Esophagus muscularis mucosa (tissue), 3 donors: ENCODE data around the gene DACT2.

Experiments
- POLR2A ChIP-seq: fragments of 450-650 bp; IDR thresholded peaks from one replicate; pipeline ENCODE4 v1.6.1; 2017; ENCODE audit warnings: antibody characterized with exemption, moderate library complexity, mild to moderate bottlenecking, low read depth
- TF ChIP-seq, protein P1 (sequence below), 3 experiments: fragments of 200-600 bp in 2 of 3; fragments of 450-650 bp in 1 of 3; sonication (generic) in 2 of 3; IDR thresholded peaks; one replicate each; pipeline ENCODE4 v1.5.1; 2017 to 2019; ENCODE audit warnings: antibody characterized with exemption in 3 of 3, mild to moderate bottlenecking in 2 of 3, moderate library complexity in 1 of 3

DNA sequence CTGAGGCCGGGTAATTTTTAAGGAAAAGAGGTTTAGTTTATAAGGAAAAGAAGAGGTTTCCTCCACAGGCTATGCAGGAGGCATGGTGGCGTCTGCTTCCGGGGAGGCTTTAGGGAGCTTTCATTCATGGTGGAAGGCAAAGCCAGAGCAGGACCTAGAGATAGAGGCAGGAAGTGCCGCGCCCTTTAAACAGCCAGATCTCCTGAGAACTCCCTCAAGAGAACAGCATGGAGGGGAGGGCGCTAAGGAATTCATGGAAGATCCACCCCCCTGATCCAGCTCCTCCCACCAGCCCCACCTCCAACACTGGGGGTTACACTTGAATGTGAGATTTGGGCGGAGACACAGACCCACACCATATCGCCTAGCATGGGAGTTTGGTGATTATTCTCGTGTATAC is 13.9 kb upstream of the DACT2 start:
- TF ChIP-seq, protein P1, sequence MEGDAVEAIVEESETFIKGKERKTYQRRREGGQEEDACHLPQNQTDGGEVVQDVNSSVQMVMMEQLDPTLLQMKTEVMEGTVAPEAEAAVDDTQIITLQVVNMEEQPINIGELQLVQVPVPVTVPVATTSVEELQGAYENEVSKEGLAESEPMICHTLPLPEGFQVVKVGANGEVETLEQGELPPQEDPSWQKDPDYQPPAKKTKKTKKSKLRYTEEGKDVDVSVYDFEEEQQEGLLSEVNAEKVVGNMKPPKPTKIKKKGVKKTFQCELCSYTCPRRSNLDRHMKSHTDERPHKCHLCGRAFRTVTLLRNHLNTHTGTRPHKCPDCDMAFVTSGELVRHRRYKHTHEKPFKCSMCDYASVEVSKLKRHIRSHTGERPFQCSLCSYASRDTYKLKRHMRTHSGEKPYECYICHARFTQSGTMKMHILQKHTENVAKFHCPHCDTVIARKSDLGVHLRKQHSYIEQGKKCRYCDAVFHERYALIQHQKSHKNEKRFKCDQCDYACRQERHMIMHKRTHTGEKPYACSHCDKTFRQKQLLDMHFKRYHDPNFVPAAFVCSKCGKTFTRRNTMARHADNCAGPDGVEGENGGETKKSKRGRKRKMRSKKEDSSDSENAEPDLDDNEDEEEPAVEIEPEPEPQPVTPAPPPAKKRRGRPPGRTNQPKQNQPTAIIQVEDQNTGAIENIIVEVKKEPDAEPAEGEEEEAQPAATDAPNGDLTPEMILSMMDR (IDR thresholded peaks at IDR 0.05) = no peak
- no peak for TF ChIP-seq POLR2A
